B cell (primary cell): ENCODE data around the gene PIK3R1.

Source experiments
- CTCF ChIP-seq: fragments of 200-600 bp; IDR thresholded peaks from one replicate; pipeline ENCODE4 v1.8.0; 2022; ENCODE audit warnings: antibody characterized with exemption, mild to moderate bottlenecking
- EZH2 ChIP-seq: IDR thresholded peaks from 2 replicates; pipeline ENCODE4 v1.6.1; 2012; ENCODE audit warnings: borderline replicate concordance, low read depth, mild to moderate bottlenecking, moderate library complexity, low read length; ENCODE audit not compliant: insufficient read depth, poor library complexity, severe bottlenecking

DNA sequence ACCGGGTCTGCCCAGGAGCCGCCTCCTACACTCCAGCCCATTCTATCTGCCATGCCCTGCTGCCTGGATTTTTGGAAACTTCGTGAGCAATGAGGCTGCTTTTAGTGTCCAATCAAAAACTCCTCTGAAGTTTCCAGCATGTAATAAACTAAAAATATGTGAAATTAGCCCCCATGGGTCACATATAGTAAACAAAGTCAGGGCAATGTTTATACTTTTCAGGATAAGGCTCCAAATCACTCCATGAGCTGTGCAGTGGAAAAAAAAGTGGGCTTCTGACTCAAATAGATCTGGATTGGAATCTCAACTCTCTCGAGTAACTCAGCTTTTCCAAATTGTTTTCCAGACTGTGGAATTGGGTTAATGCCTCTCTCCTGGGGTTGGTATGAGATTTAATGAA is 68.2 kb downstream of the PIK3R1 start:
- TF ChIP-seq EZH2 (no peak), CTCF (no peak)
